Ammon's horn (tissue), 1 donor: Measurements from ENCODE around the gene HSPA2.
"Not testable (repeated sequence)": the region's sequence is repeated elsewhere in the genome, so short reads cannot be mapped to it uniquely, and the experiment has no call there.

Experiments used
- DNase-seq: peaks from one replicate; pipeline ENCODE4 v3.0.0-alpha.2; 2016; ENCODE audit warnings: low spot score

The HSPA2 gene

GRCh38 chr14:64562436-64562835 is 21.9 kb downstream of the HSPA2 start:
- no peak for DNase-seq

- DNase-seq: peak; percentile 60
Observed at GRCh38 chr14:64563696-64564095, 23.2 kb downstream of the HSPA2 start.

GRCh38 chr14:64566651-64567122 is 26.1 kb downstream of the HSPA2 start:
- DNase-seq: peak; percentile 50

GRCh38 chr14:64569138-64569631 is 28.6 kb downstream of the HSPA2 start:
- peak; percentile 91 for DNase-seq

- DNase-seq: not testable (repeated sequence)
Observed at GRCh38 chr14:64569646-64570045, 29.1 kb downstream of the HSPA2 start.

GRCh38 chr14:64572386-64573104 is 32.0 kb downstream of the HSPA2 start:
- peak; percentile 70 for DNase-seq

GRCh38 chr14:64573109-64573508 is 32.6 kb downstream of the HSPA2 start:
- peak; percentile 94 for DNase-seq

GRCh38 chr14:64574371-64575107 is 34.0 kb downstream of the HSPA2 start:
- DNase-seq: no peak

GRCh38 chr14:64577211-64577610 is 36.7 kb downstream of the HSPA2 start:
- DNase-seq: no peak

GRCh38 chr14:64580467-64580866 is 39.9 kb downstream of the HSPA2 start:
- no peak for DNase-seq

GRCh38 chr14:64581363-64581762 is 40.8 kb downstream of the HSPA2 start:
- DNase-seq: no peak

GRCh38 chr14:64581817-64582216 is 41.3 kb downstream of the HSPA2 start:
- DNase-seq: no peak

GRCh38 chr14:64584190-64584589 is 43.6 kb downstream of the HSPA2 start:
- DNase-seq: no peak

GRCh38 chr14:64591809-64592208 is 51.3 kb downstream of the HSPA2 start:
- no peak for DNase-seq
